ENCODE results near the gene XPO4.

DNA sequence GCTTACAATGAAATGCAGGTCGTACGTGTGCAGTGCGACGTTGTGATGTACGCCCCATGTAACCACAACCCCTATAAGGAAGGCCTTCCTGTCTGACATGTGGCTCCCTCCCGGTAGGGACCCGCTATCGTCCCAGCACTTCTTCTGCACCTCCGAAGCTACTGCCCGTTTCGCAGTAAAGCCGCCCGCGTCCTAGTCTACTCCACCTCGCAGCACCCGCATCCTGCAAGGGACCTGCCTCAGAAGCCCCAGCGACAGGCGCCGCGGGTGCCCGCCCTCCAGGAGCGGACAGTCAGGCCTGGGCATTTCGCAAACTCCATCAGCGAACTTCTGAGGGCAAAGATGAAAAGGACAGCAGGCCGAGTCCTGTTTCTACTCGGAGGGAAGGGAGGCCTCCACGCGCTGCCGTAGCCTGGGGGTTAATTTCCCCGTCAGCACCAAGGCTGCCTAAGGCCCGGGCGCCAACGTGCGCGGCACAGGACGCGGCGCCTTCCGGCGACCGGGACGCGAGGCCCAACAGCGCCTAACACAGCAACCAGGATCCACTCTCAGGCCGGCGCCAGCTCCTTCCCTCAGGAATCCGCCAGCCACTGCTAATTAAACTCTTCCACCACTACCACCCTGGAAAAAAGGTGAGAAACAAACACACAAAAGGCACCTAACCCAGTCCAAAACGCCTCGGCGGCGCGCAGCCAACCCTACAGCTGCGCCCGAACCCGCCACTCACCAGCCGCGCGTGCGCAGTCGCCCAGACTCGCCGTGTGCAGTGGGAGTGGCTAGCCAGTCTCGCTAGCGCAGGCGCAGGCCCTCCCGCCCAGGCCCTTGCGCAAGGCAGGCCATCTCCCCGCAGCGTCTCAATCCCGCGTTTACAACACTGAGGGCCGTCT lies 129.1 kb downstream of the XPO4 start, which contains the start of gene EEF1AKMT1:
- TF ChIP-seq SP1 (IDR thresholded peaks at IDR 0.05; ENCODE audit: low read depth, low read length) = peak; percentile 8
- TF ChIP-seq CBFB (IDR thresholded peaks at IDR 0.05; ENCODE audit: low read depth) = no peak
- no peak for TF ChIP-seq HDGF (IDR thresholded peaks at IDR 0.05)
- TF ChIP-seq, protein P1, sequence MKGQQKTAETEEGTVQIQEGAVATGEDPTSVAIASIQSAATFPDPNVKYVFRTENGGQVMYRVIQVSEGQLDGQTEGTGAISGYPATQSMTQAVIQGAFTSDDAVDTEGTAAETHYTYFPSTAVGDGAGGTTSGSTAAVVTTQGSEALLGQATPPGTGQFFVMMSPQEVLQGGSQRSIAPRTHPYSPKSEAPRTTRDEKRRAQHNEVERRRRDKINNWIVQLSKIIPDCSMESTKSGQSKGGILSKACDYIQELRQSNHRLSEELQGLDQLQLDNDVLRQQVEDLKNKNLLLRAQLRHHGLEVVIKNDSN (IDR thresholded peaks at IDR 0.05; ENCODE audit: borderline replicate concordance, extremely low read length, insufficient read depth, low read depth, low read length) = no peak
- TF ChIP-seq, protein P2, sequence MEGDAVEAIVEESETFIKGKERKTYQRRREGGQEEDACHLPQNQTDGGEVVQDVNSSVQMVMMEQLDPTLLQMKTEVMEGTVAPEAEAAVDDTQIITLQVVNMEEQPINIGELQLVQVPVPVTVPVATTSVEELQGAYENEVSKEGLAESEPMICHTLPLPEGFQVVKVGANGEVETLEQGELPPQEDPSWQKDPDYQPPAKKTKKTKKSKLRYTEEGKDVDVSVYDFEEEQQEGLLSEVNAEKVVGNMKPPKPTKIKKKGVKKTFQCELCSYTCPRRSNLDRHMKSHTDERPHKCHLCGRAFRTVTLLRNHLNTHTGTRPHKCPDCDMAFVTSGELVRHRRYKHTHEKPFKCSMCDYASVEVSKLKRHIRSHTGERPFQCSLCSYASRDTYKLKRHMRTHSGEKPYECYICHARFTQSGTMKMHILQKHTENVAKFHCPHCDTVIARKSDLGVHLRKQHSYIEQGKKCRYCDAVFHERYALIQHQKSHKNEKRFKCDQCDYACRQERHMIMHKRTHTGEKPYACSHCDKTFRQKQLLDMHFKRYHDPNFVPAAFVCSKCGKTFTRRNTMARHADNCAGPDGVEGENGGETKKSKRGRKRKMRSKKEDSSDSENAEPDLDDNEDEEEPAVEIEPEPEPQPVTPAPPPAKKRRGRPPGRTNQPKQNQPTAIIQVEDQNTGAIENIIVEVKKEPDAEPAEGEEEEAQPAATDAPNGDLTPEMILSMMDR (IDR thresholded peaks at IDR 0.05 in 2 of 3, conservative IDR thresholded peaks at IDR 0.05 in 1 of 3; ENCODE audit: control insufficient read depth in 2 of 3, extremely low read depth in 1 of 3, insufficient read depth in 1 of 3, low read depth in 3 of 3, low read length in 3 of 3) = no peak
- TF ChIP-seq EZH2 (IDR thresholded peaks at IDR 0.05; ENCODE audit: borderline replicate concordance, control insufficient read depth, low read depth, low read length) = no peak
- TF ChIP-seq GABPA (IDR thresholded peaks at IDR 0.05; ENCODE audit: low read depth) = 0 out of 2 replicates have a peak, but pooled peaks have one; percentile 12

All from GM12878 (cell line).